Muscle of arm (tissue), 12 donors: ENCODE data around the gene TTYH2. TPM values are rescaled to one million over a fixed set of nuclear protein-coding genes. Genes with fewer than 3 reads are reported as not detected.
"Not testable (repeated sequence)": the region's sequence is repeated elsewhere in the genome, so short reads cannot be mapped to it uniquely, and the experiment has no call there.

ENCODE experiments used
- DNase-seq: peaks from one replicate; pipeline ENCODE4 v3.0.0-alpha.2; 2013
- polyA plus RNA-seq, 12 donors: library from polyadenylated mRNA; unstranded; fragments of 120-200 nt; gene quantifications; one replicate each; pipeline ENCODE4 v1.2.1, GENCODE V29; 2013; ENCODE audit not compliant: insufficient read length in 12 of 12

Gene TTYH2
- polyA plus RNA-seq, 12 donors: 42.1 to 99.1 (median 68.3) TPM; not detected in 1

DNA sequence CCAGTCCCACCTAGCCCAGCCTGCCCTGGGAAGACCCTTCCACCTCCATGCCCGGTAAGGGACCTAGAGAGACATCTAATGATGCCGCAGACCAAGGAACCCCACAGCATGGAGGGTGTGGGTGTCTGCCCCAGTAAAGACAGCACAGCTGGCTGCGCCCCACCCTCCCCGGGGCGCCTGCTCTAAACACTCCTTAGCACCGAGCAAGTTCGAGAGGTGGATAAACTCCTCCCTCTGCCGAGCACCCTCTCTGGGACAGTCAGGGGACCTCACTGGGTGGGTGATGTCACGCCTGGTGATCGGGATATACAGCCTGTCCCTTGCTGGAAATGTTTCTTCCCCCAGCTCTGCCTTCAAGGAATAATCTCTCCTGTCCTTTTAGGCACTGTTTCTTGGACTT lies 43.9 kb downstream of the TTYH2 start:
- no peak for DNase-seq

- no peak for DNase-seq
Measured at GRCh38 chr17:74259667-74260524, 46.5 kb downstream of the TTYH2 start.

DNA sequence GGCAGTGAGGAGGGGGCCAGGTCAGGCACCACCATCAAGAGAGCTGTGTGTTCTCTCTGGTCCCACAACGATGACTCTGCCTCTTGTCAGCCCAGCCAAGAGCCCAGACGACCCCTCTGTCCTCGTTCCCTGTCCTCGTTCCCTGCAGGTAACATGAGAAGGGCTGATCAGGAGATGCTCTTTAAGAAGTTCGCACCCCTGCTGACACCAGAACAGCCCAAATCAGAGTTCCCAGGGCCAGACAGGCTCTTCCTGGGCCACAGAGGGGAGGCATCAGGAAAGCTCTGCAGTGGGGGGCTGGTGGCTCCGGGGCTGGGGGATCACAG lies 47.1 kb downstream of the TTYH2 start:
- no peak for DNase-seq

GRCh38 chr17:74262601-74263000 lies 49.2 kb downstream of the TTYH2 start:
- DNase-seq: no peak

GRCh38 chr17:74267054-74267453 lies 53.7 kb downstream of the TTYH2 start:
- not testable (repeated sequence) for DNase-seq

- DNase-seq: no peak
Measured at GRCh38 chr17:74267579-74267978, 54.2 kb downstream of the TTYH2 start.

- no peak for DNase-seq
Measured at GRCh38 chr17:74267987-74268499, 54.7 kb downstream of the TTYH2 start.

DNA sequence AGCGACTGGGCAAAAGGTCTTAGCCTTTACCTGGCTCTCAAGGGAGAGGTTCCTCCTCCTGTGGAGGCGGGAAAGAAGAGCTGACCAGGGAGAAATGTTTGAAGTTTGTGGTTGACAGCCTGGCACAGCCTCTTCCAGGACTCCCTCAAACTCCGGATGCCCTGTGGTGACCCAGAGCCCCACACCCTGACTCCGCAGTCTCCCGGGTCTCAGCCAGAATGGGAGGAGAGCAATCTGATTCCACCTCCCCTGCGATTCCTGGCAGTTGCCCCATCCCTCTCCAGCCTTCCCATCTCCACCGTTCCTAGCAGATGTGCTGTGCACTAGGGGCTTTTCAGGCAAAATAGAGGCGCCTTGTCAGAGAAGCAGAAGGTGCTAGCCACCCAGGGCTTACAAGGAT lies 55.2 kb downstream of the TTYH2 start:
- DNase-seq: no peak

DNA sequence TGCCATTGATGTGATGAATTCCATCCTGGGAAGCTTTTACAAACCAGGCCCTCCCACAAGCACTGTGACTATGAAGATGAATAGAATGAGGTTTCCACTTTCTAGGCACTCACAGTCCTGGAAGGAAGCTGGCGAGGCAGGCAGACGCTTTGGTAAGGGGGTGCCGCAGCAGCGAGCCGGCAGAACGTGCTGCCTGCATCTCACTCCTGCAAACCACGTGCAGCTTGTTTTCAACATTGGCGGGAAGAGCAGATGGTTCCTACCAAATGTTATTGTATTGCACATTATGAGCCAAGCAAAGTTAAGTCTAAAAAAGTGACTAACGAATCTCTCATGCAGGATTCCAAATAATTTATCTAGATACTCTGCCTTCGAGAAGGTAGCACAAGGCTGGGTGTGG lies 57.0 kb downstream of the TTYH2 start:
- no peak for DNase-seq

DNA sequence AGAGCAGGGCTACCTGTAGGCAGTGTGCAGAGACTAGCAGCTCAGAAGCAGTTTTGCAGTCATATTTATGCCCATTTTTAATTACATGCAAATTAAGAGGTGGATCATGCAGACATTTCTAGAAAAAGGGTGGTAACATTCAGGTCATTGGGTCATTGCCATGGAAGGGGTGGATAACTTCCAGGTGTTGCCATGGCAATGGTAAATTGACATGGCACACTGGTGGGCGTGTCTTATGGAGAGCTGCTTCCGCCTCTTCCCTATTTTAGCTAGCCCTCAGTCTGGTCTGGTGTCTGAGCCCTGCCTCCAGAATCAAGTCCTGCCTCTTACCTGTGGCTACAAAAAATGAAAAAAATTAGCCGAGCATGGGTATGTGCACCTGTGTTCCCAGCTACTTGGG lies 57.9 kb downstream of the TTYH2 start:
- no peak for DNase-seq

DNA sequence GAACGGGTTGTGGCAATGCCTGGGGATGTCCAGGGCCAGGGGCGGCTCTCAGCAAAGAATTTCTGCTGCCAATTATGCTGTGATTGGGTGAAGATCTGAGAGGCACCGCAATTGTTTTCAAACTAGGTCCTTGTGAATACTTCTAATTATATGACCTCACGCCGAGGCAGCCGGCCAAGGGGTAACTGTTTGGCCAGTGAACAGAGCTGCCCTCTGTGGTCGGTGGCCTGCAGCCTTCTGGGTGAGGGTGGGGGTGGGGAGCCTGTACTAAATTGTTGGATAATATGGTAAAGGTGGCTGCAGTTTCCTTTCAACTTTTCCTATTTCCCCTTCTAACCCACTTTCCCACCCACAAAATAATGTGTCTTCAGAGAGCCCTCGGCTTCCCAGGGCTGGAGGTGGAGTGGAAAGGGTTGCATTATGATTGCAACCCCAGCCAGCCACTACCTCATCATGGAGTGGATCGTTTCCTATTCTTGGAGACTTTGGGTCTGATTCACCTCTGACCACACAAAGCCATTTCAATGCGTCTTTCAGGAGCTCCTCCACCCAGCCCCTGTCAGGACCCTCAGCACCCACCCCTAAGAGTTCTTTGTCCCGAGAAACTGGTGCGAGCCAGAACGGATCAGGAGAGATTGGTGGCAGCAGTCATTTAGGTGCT lies 58.7 kb downstream of the TTYH2 start:
- peak; percentile 71 for DNase-seq

- peak; percentile 90 for DNase-seq
Measured at GRCh38 chr17:74272731-74273201, 59.4 kb downstream of the TTYH2 start.

DNA sequence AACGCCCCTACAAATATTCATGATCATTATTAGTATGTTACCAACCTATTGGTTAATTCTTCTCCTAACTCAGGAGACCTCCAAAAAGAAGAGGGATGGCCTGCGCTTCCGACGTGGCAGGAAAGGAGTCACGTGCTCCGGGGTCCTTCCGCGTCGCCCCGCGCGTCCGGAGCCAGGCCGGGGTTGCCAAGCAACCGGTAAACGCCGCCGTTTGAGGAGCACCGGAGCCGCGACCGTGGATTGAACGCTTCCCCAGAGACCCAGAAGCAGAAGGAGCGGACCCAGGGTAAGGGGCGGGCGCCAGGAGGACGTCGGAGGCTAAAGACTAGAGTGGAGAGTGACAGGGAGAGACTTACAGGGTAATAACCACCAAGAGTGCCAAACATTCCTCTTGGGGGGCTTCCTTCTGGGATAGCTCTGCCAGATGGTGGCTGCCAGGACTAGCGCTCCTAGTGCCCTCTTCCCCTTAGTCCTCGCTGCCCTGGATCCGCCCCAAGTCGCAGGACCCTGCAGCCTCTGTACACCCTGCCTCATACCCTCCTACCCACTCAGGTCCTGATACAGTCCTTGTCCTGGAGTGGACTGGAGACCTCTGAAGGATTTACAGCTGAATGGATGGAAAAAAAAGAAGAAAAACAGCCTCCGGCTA lies 60.8 kb downstream of the TTYH2 start, which contains the start of gene DNAI2:
Gene DNAI2, plus strand, starts transcription at position 175 of the 649 bp plus-strand sequence. CDS start 7,584 bp downstream, outside the sequence.
- DNase-seq: no peak

DNA sequence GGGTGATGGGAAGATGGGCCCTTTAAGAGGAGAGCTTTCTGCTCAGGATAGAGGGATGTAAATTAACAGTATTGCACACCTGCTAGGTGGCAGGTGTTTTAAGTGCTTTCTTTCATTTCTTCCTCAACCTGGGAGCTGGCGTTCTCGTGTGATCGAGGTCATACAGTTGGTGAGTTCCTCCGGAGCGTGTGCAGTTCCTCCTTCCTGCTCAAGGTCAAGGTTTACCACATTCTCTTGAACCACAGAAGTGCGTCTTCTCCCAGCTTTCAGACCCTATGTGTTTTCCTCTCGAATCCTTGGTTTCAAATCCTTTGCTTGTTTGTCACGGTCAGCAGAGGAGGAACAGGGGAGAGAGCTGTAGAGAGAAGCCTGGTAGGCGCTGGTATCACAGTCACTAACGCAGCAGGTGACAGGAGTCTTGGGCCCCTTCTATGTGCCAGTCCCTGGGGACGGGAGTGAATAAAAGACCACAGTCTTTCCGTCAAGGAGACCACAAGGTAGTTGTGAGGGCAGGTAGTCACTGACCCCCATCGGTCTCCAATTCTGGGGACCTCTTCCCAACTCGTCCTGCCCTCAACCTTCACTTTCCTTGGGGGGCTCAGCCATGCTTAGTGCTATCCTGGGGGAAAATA lies 61.5 kb downstream of the TTYH2 start:
- DNase-seq: no peak

DNA sequence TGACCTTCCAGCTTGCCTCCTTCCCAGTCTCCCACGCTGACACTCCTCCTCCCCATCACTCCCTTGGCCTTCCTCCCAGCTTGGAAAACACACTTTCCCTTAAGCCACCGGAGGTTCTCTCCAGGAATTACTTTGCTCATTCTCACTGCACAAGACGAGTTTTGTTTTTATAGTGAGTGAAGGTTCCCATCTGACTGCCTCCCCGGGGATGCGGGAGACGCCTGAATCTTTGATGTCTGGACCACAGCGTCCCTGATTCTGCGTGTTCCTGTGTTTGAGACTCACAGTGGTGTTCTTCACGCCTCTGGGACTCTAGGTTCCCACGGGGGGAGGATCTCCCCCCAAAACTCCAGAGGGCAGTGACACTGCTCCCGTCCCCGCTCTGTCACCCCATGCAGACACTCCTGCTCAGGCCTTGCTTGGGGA lies 62.7 kb downstream of the TTYH2 start:
- peak; percentile 92 for DNase-seq

- DNase-seq: no peak
Measured at GRCh38 chr17:74276541-74277009, 63.2 kb downstream of the TTYH2 start.

DNA sequence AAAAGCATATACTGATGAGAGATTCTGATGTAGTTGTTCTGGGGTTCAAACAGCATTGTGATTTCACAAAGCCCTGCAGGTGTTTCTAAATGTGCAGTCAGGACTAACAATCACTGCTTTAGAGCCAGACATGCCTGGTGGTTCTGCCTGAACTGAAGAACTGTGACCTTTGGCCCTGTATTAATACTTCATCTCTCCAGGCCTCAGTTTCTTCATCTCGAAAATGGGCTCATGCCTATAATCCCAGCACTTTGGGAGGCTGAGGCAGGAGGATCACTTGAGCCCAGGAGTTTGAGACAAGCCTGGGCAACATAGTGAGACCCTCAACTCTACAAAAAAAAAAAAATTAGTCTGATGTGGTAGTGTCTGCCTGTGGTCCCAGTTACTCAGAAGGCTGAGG lies 64.6 kb downstream of the TTYH2 start:
- no peak for DNase-seq

- not testable (repeated sequence) for DNase-seq
Measured at GRCh38 chr17:74279617-74280016, 66.2 kb downstream of the TTYH2 start.

DNA sequence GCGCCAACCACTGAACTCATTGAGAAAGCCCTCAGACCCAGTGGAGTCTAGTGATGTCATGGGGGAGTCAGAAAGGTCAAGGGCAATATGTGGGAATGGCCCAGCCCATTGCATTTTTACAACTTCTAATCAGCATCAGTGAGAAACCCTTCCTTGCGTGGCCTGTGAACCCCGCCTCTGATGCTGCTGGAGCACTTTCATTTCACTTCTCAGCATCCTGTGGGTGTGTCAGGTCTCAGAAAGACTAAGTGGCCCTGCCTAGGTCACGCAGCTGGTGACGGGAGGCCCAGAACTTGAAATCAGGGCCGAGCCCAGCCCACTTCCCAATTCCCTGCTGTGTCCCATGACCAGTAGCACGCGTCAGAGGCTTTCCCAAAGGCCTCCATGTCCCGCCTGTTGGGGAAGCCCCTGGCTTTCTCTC lies 66.7 kb downstream of the TTYH2 start:
- no peak for DNase-seq

DNA sequence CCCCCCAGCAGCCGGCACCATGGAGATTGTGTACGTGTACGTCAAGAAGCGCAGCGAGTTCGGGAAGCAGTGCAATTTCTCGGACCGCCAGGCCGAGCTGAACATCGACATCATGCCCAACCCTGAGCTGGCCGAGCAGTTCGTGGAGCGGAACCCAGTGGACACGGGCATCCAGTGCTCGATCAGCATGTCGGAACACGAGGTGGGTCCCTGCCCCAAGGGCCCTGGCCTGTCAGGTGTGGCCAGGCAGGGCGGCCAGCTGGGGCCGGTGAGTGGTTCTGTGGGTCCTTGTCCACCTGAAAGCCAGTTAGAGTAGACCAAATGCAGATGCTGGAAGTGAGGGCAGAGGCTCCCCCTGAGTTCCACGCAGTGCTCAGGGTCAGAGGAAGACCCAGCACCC lies 68.4 kb downstream of the TTYH2 start:
- no peak for DNase-seq

GRCh38 chr17:74282274-74282586 lies 68.9 kb downstream of the TTYH2 start:
- not testable (repeated sequence) for DNase-seq
